Liver (tissue), 3 donors: ENCODE results near the gene GRWD1.

Experiments used
- ATF3 ChIP-seq: IDR thresholded peaks from 2 replicates; pipeline ENCODE4 v1.6.1; 2016; ENCODE audit warnings: antibody characterized with exemption
- FOXA1 ChIP-seq: IDR thresholded peaks from 2 replicates; pipeline ENCODE4 v1.6.1; 2016; ENCODE audit warnings: antibody characterized with exemption
- JUND ChIP-seq, 2 donors: IDR thresholded peaks; 2 replicates each; pipeline ENCODE4 v1.6.1; 2016; ENCODE audit warnings: antibody characterized with exemption in 2 of 2
- RAD21 ChIP-seq, 2 donors: IDR thresholded peaks; 2 replicates each; pipeline ENCODE4 v1.6.1; 2016; ENCODE audit warnings: antibody characterized with exemption in 2 of 2, mild to moderate bottlenecking in 2 of 2
- TAF1 ChIP-seq: conservative IDR thresholded peaks from 2 replicates; pipeline ENCODE4 v1.6.1; 2016; ENCODE audit warnings: antibody characterized with exemption, mild to moderate bottlenecking
- TF ChIP-seq, protein P1 (sequence below): fragments of 150-350 bp; IDR thresholded peaks from 2 replicates; pipeline ENCODE4 v1.5.1; 2017; ENCODE audit warnings: improper control_type of control experiment, low read depth, low read length; ENCODE audit not compliant: missing input control
- TF ChIP-seq, protein P2 (sequence below): IDR thresholded peaks from 2 replicates; pipeline ENCODE4 v1.6.1; 2016; ENCODE audit warnings: antibody characterized with exemption
- donor health status: healthy.
- donor health status: healthy.

DNA sequence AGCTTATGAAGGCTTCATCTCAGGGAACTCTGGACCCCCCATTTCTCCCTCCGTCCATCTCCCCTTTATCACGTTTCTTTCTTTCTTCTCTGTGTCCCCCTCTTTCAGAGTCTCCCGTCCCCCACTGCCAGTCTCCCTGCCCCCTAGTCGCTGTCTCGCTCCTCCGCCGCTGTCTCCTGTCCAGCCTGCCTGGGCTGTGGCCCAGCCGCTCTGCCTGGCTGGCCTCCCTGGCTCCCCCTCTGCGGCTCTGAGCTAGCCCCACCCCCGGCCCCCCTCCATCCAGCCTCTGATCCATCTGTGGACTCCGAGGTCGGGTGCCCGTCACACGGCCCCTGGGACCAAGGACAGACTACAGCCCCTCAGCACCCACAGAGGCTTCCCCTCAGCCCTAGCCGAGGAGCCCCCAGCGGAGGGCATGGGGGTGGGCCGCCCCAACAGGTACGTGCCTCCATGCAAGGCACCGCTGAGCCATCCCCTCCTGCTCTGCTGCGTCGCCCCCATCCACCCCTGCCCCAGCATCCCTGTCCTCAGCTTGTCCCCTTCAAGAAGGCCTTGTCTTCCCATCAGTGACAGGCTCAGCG is 8.5 kb downstream of the GRWD1 start:
- TF ChIP-seq, protein P1, sequence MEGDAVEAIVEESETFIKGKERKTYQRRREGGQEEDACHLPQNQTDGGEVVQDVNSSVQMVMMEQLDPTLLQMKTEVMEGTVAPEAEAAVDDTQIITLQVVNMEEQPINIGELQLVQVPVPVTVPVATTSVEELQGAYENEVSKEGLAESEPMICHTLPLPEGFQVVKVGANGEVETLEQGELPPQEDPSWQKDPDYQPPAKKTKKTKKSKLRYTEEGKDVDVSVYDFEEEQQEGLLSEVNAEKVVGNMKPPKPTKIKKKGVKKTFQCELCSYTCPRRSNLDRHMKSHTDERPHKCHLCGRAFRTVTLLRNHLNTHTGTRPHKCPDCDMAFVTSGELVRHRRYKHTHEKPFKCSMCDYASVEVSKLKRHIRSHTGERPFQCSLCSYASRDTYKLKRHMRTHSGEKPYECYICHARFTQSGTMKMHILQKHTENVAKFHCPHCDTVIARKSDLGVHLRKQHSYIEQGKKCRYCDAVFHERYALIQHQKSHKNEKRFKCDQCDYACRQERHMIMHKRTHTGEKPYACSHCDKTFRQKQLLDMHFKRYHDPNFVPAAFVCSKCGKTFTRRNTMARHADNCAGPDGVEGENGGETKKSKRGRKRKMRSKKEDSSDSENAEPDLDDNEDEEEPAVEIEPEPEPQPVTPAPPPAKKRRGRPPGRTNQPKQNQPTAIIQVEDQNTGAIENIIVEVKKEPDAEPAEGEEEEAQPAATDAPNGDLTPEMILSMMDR, result no peak
- TF ChIP-seq ATF3, result no peak
- no peak for TF ChIP-seq TAF1
- no peak for TF ChIP-seq RAD21 (IDR thresholded peaks at IDR 0.05)
- TF ChIP-seq, protein P2, sequence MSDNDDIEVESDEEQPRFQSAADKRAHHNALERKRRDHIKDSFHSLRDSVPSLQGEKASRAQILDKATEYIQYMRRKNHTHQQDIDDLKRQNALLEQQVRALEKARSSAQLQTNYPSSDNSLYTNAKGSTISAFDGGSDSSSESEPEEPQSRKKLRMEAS, result no peak
- TF ChIP-seq FOXA1, result no peak
- TF ChIP-seq JUND (IDR thresholded peaks at IDR 0.05), result no peak
